H1 (cell line): ENCODE data around the gene ZNF385B. TPM values are rescaled to one million over a fixed set of nuclear protein-coding genes. Genes with fewer than 3 reads are reported as not detected.

Experiments used
- CTCF ChIA-PET: fragments of 300-600 bp; sonication (Branson Sonifier 250); formaldehyde crosslinking; loops from one replicate; lab custom pipeline; 2021; ENCODE audit not compliant: partially characterized antibody; lab: Charles Lee
- POLR2A ChIA-PET: fragments of 300-600 bp; sonication (Branson Sonifier 250); formaldehyde crosslinking; loops from one replicate; lab custom pipeline; 2021; ENCODE audit warnings: inconsistent platforms; ENCODE audit not compliant: partially characterized antibody; lab: Charles Lee
- DNase-seq, 2 experiments: peaks; one replicate each; pipeline versions ENCODE4 v3.0.0 to v3.0.0-alpha.2; 2010 to 2022; ENCODE audit warnings: low spot score in 2 of 2, low read depth in 1 of 2, mixed read lengths in 1 of 2
- FAIRE-seq: peaks from 2 replicates; lab custom pipeline; 2011; peaks lifted over from hg19 to GRCh38; lab: Jason Lieb, UNC
- H2AFZ ChIP-seq: 2 replicates; pipeline ENCODE4 v1.8.1; 2012; ENCODE audit warnings: low read length, inconsistent platforms
- H2AK5ac ChIP-seq: 2 replicates; pipeline ENCODE4 v1.6.1; 2013; ENCODE audit warnings: low read depth, low read length
- H2BK120ac ChIP-seq: replicated peaks from 2 replicates; pipeline ENCODE3; 2013; ENCODE audit warnings: low read depth, low read length, inconsistent platforms
- H2BK12ac ChIP-seq: 2 replicates; pipeline ENCODE4 v1.6.1; 2013; ENCODE audit warnings: low read depth, low read length
- H2BK15ac ChIP-seq: 2 replicates; pipeline ENCODE4 v1.6.1; 2013; ENCODE audit warnings: low read length
- H2BK20ac ChIP-seq: 2 replicates; pipeline ENCODE4 v1.6.1; 2013; ENCODE audit warnings: low read length
- H2BK5ac ChIP-seq: 2 replicates; pipeline ENCODE4 v1.6.1; 2013; ENCODE audit warnings: low read depth, low read length
- H3K14ac ChIP-seq: 2 replicates; pipeline ENCODE4 v1.6.1; 2013; ENCODE audit warnings: inconsistent platforms; ENCODE audit not compliant: insufficient read length
- H3K18ac ChIP-seq: 2 replicates; pipeline ENCODE4 v1.6.1; 2013; ENCODE audit warnings: low read length; ENCODE audit errors: extremely low read depth
- H3K23ac ChIP-seq: 2 replicates; pipeline ENCODE4 v1.6.1; 2013; ENCODE audit warnings: inconsistent platforms; ENCODE audit not compliant: insufficient read length
- H3K23me2 ChIP-seq: 2 replicates; pipeline ENCODE4 v1.6.1; 2013; ENCODE audit warnings: low read depth, low read length
- H3K27ac ChIP-seq: 2 replicates; pipeline ENCODE4 v1.6.1; 2011; ENCODE audit warnings: low read depth, low read length, inconsistent platforms
- H3K27me3 ChIP-seq, 4 experiments: replicated peaks in 1 of 4; 1 replicate in 1 of 4; 2 replicates in 3 of 4; pipeline versions ENCODE4 v1.6.1 to v1.8.1; 2011 to 2013; ENCODE audit warnings: low read length in 3 of 4, mild to moderate bottlenecking in 3 of 4, inconsistent platforms in 2 of 4, mixed read lengths in 2 of 4, moderate library complexity in 1 of 4; ENCODE audit not compliant: control insufficient read depth in 3 of 4, insufficient read depth in 3 of 4; ENCODE audit errors: extremely low read depth in 1 of 4
- H3K36me3 ChIP-seq, 4 experiments: 2 replicates each; pipeline versions ENCODE4 v1.6.1 to v1.8.1; 2011 to 2013; ENCODE audit warnings: mild to moderate bottlenecking in 4 of 4, low read length in 3 of 4, moderate library complexity in 2 of 4, control low read depth in 1 of 4, inconsistent platforms in 1 of 4; ENCODE audit not compliant: insufficient read depth in 4 of 4, control insufficient read depth in 2 of 4
- H3K4ac ChIP-seq: replicated peaks from 2 replicates; pipeline ENCODE3; 2013; ENCODE audit warnings: low read length, low read depth, mixed read lengths, inconsistent platforms; ENCODE audit not compliant: insufficient read length
- H3K4me1 ChIP-seq, 4 experiments: replicated peaks in 1 of 4; 1 replicate in 1 of 4; 2 replicates in 3 of 4; pipeline versions ENCODE4 v1.6.1 to v1.8.1; 2011 to 2013; ENCODE audit warnings: low read length in 3 of 4, inconsistent platforms in 2 of 4, mixed read lengths in 1 of 4; ENCODE audit not compliant: insufficient read depth in 4 of 4, control insufficient read depth in 3 of 4
- H3K4me2 ChIP-seq, 2 experiments: 2 replicates each; pipeline versions ENCODE4 v1.6.1 to v1.8.1; 2011 to 2013; ENCODE audit warnings: low read depth in 2 of 2, low read length in 2 of 2, control low read depth in 1 of 2, inconsistent platforms in 1 of 2, mild to moderate bottlenecking in 1 of 2; ENCODE audit not compliant: insufficient read depth in 1 of 2
- H3K4me3 ChIP-seq, 4 experiments: fragments of 200-600, 300-600 bp in 1 of 4; sonication (generic), shearing (Covaris generic), sonication (Bioruptor Twin) in 1 of 4; 2 replicates each; pipeline versions ENCODE4 v1.5.1 to v1.8.1; 2011 to 2016; ENCODE audit warnings: low read length in 4 of 4, low read depth in 3 of 4, control low read depth in 2 of 4, inconsistent platforms in 2 of 4, mild to moderate bottlenecking in 2 of 4, mixed read lengths in 1 of 4, moderate library complexity in 1 of 4; ENCODE audit not compliant: insufficient read depth in 2 of 4; ENCODE audit errors: extremely low read depth in 1 of 4
- H3K56ac ChIP-seq: replicated peaks from 2 replicates; pipeline ENCODE3; 2013; ENCODE audit warnings: low read depth, mild to moderate bottlenecking, mixed read lengths, low read length, inconsistent platforms; ENCODE audit not compliant: insufficient read length
- H3K79me1 ChIP-seq: 2 replicates; pipeline ENCODE4 v1.6.1; 2013; ENCODE audit warnings: low read depth, low read length, control low read depth
- H3K79me2 ChIP-seq, 2 experiments: 2 replicates each; pipeline versions ENCODE4 v1.6.1 to v1.8.1; 2012 to 2013; ENCODE audit warnings: low read length in 2 of 2, mild to moderate bottlenecking in 2 of 2, inconsistent platforms in 1 of 2; ENCODE audit not compliant: insufficient read depth in 2 of 2, control insufficient read depth in 1 of 2
- H3K9ac ChIP-seq, 4 experiments: replicated peaks in 1 of 4; 1 replicate in 1 of 4; 2 replicates in 3 of 4; pipeline versions ENCODE4 v1.6.1 to v1.8.1; 2011 to 2013; ENCODE audit warnings: low read depth in 3 of 4, low read length in 3 of 4, control low read depth in 2 of 4, mild to moderate bottlenecking in 2 of 4, moderate library complexity in 2 of 4, inconsistent platforms in 1 of 4; ENCODE audit errors: extremely low read depth in 1 of 4
- H3K9me3 ChIP-seq, 2 experiments: 2 replicates each; pipeline versions ENCODE4 v1.6.1 to v1.8.1; 2012 to 2013; ENCODE audit warnings: mild to moderate bottlenecking in 2 of 2, moderate library complexity in 2 of 2, control low read depth in 1 of 2, inconsistent platforms in 1 of 2, low read depth in 1 of 2, low read length in 1 of 2, mixed read lengths in 1 of 2; ENCODE audit not compliant: insufficient read depth in 2 of 2
- H4K20me1 ChIP-seq, 2 experiments: replicated peaks in 1 of 2; 2 replicates each; pipeline versions ENCODE3 to v1.8.1; 2011 to 2013; ENCODE audit warnings: inconsistent platforms in 2 of 2, low read length in 2 of 2, mild to moderate bottlenecking in 1 of 2; ENCODE audit not compliant: insufficient read depth in 2 of 2, control insufficient read depth in 1 of 2
- H4K5ac ChIP-seq: 2 replicates; pipeline ENCODE4 v1.6.1; 2013; ENCODE audit warnings: low read length, low read depth, mixed read lengths, inconsistent platforms; ENCODE audit not compliant: insufficient read length
- H4K8ac ChIP-seq: 2 replicates; pipeline ENCODE4 v1.8.0; 2013; ENCODE audit warnings: mild to moderate bottlenecking, moderate library complexity, low read length, inconsistent platforms; ENCODE audit not compliant: insufficient read depth; ENCODE audit errors: extremely low read depth
- H4K91ac ChIP-seq: replicated peaks from 2 replicates; pipeline ENCODE3; 2013; ENCODE audit warnings: low read length, mixed read lengths, inconsistent platforms; ENCODE audit not compliant: insufficient read length
- MAFK ChIP-seq: IDR thresholded peaks from 2 replicates; pipeline ENCODE4 v1.6.1; 2012; ENCODE audit warnings: low read depth, mild to moderate bottlenecking, improper control_type of control experiment, low read length
- SIN3A ChIP-seq, 2 experiments: IDR thresholded peaks in 1 of 2; conservative IDR thresholded peaks in 1 of 2; 2 replicates each; pipeline ENCODE4 v1.6.1; 2011 to 2012; ENCODE audit warnings: low read length in 2 of 2, improper control_type of control experiment in 1 of 2, low read depth in 1 of 2, mild to moderate bottlenecking in 1 of 2
- WGBS, 2 experiments: shearing (Covaris generic) in 1 of 2; methylation state at CpG; one replicate each; pipeline versions ENCODE4 v1.1.6 to v1.1.7; 2013 to 2015; ENCODE audit warnings: low lambda C conversion rate in 2 of 2, mixed read lengths in 2 of 2, inconsistent platforms in 1 of 2, low coverage in 1 of 2, missing lambda C conversion rate in 1 of 2; ENCODE audit not compliant: insufficient replicate concordance in 2 of 2, insufficient coverage in 1 of 2, insufficient read length in 1 of 2; ENCODE audit errors: extremely low coverage in 1 of 2, missing lambda C conversion rate in 1 of 2; 5-methylcytosine and 5-hydroxymethylcytosine counted together
- polyA plus RNA-seq, 7 experiments: library from polyadenylated mRNA; depleted of rRNA in 3 of 7; stranded (reverse) in 5 of 7; unstranded in 2 of 7; fragments of >200 nt in 5 of 7; fragments of 200-250 nt in 2 of 7; gene quantifications; 1 replicate in 5 of 7; 2 replicates in 1 of 7; 4 replicates in 1 of 7; pipeline versions ENCODE4 v1.2.1 to v1.2.3, GENCODE V29; 2011 to 2013; ENCODE audit warnings: missing spikeins in 2 of 7, mixed read lengths in 2 of 7
- total RNA-seq: library from RNA; stranded (reverse); fragmentation: NEBNext Ultra II Directional; extraction: Animal tissue kit (Norgen Biotek cat#: 25700); gene quantifications from 2 replicates; pipeline ENCODE4 v1.2.1, GENCODE V29; 2021

The ZNF385B gene
- total and polyA plus RNA-seq, 2 of the 8 experiments (the other 6 are each of a cell fraction or from before 2014, with no cell fraction given) = 1.1 to 3.7 TPM

DNA sequence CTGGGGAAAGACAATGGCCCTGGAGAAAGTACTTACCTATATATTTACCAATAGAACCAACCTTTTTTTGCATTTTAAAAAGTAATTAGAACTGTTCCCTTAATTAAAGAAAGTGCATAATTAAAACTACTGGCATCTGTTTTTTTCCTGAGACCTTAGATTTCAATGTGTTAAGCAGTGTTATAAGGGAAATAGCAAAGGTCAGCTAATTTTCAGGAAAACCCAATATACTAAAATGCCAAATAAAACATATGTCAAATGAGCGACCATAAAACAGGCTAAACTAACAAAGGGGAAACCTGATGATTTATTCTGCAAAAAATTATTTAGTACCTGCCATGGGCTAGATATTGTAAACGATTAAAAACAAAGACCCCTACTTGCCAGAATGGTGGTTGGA lies 372.8 kb downstream of the ZNF385B start:
- FAIRE-seq = no peak
- CTCF ChIA-PET = interaction anchor here (1.2 kb wide), 1 partner anchor 62 kb away, joined by 4 read pairs; no protein-coding TSS in a partner anchor
- Histone ChIP-seq H2AK5ac (no peak overlapping the region), H2AFZ (no peak overlapping the region), H4K5ac (no peak overlapping the region), H3K27me3 (no peaks in the 10 kb centered on the region), H2BK120ac (no peak overlapping the region), H3K4me1 (no peaks in the 10 kb centered on the region), H3K18ac (no peak overlapping the region), H2BK5ac (no peak overlapping the region), H3K79me1 (no peaks in the 10 kb centered on the region), H4K8ac (no peak overlapping the region), H3K4ac (no peak overlapping the region), H3K23ac (no peak overlapping the region), H2BK12ac (no peak overlapping the region), H3K36me3 (no peaks in the 10 kb centered on the region), H4K91ac (no peak overlapping the region), H3K14ac (no peak overlapping the region), H3K23me2 (no peaks in the 10 kb centered on the region), H2BK15ac (no peak overlapping the region), H3K4me3 (no peak overlapping the region), H3K9ac (no peak overlapping the region), H3K4me2 (no peak overlapping the region), H4K20me1 (no peaks in the 10 kb centered on the region), H3K56ac (no peak overlapping the region), H3K79me2 (no peaks in the 10 kb centered on the region), H3K9me3 (no peaks in the 10 kb centered on the region), H2BK20ac (no peak overlapping the region), H3K27ac (no peak overlapping the region)
- TF ChIP-seq SIN3A (conservative IDR thresholded peaks at IDR 0.05 in 1 of 2, IDR thresholded peaks at IDR 0.05 in 1 of 2; ENCODE audit: low read depth in 1 of 2, low read length in 2 of 2) = no peak
- peak; percentile 27; the same call in 1 of the 2 replicates for TF ChIP-seq MAFK
- 88% methylated on average over 2 of the region's 2 CpGs; no CpG with 5 or more reads in 1 of the 2 experiments for WGBS, 2 experiments
- POLR2A ChIA-PET = no interaction called here
- no peak for DNase-seq
